Astrocyte (in vitro differentiated cells and primary cell): Measurements from ENCODE around the gene SGK1.

Experiments used
- EZH2 ChIP-seq: IDR thresholded peaks from 2 replicates; pipeline ENCODE4 v1.6.1; 2012; ENCODE audit warnings: mild to moderate bottlenecking, low read length, inconsistent platforms; ENCODE audit not compliant: insufficient read depth
- TF ChIP-seq, protein P1 (sequence below): IDR thresholded peaks from 2 replicates; pipeline ENCODE4 v1.5.1; 2011; ENCODE audit warnings: low read depth, mild to moderate bottlenecking, inconsistent platforms, low read length, moderate library complexity; ENCODE audit not compliant: insufficient read depth

DNA sequence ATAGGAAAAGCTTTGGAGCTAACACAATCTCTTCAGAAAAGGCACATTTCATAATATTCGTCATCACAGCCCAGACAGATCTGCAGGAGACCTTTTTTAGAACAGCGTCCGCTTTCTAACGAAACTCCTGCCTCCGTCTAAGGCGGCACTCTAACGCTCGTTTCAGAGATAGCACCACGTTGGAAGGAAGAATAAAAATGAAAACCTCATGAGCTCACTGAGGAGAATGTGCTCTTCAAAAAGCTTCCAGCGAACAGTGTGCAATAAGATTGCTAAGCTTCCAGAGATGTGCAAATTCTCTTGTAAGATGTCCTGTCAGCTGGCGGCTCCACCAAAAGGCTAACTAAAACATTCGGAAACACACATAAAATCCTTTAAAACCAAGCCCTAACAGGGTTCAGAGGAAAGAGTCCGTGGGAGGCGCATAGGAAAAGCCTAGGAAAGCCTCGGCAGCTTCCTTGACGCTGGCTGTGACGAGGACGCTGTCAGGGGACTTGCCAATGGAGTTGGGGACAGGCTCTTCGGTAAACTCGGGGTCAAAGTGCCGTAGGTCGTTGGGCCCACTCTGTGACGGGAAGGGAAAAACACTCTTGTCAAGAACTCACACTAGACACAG is 147.9 kb downstream of the SGK1 start:
- TF ChIP-seq, protein P1, sequence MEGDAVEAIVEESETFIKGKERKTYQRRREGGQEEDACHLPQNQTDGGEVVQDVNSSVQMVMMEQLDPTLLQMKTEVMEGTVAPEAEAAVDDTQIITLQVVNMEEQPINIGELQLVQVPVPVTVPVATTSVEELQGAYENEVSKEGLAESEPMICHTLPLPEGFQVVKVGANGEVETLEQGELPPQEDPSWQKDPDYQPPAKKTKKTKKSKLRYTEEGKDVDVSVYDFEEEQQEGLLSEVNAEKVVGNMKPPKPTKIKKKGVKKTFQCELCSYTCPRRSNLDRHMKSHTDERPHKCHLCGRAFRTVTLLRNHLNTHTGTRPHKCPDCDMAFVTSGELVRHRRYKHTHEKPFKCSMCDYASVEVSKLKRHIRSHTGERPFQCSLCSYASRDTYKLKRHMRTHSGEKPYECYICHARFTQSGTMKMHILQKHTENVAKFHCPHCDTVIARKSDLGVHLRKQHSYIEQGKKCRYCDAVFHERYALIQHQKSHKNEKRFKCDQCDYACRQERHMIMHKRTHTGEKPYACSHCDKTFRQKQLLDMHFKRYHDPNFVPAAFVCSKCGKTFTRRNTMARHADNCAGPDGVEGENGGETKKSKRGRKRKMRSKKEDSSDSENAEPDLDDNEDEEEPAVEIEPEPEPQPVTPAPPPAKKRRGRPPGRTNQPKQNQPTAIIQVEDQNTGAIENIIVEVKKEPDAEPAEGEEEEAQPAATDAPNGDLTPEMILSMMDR = no peak
- TF ChIP-seq EZH2 = no peak
